NCI-H2196 (cell line): ENCODE data around the gene DAG1.

Experiments
- DNase-seq: peaks from one replicate; lab custom pipeline; 2025; ENCODE audit not compliant: unreplicated experiment; lab: John Stamatoyannopoulos, UW

DAG1 gene

GRCh38 chr3:49469936-49470713 is at the start of gene DAG1:
DAG1 (plus strand) TSS chr3:49470267; CDS start chr3:49510535, 40,268 bp downstream.
- peak; percentile 89 for DNase-seq

DNA sequence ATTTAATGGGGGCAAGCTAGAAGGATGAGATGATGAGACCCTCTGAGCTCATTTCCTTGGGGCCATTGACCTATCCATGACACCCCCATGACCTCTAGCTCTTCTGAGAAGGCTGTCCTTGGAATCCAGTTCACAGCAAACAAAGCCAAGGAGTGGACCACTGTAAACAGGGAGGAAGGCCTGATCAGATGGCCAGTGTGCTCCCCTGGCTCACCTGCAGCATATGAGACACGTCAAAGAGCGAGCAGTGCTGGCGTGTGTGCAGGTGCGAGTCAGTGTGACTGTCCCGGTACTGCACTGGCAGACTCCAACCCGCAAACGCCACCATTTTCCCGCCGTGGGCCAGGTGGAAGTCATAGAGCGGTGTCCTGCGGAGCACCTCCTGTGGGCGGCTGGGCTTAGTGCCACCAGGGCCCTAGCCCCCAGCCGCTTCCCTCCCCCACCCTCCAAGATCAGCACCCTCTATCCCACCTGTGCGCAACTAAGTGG is 48.1 kb upstream of the DAG1 start:
- no peak for DNase-seq

DNA sequence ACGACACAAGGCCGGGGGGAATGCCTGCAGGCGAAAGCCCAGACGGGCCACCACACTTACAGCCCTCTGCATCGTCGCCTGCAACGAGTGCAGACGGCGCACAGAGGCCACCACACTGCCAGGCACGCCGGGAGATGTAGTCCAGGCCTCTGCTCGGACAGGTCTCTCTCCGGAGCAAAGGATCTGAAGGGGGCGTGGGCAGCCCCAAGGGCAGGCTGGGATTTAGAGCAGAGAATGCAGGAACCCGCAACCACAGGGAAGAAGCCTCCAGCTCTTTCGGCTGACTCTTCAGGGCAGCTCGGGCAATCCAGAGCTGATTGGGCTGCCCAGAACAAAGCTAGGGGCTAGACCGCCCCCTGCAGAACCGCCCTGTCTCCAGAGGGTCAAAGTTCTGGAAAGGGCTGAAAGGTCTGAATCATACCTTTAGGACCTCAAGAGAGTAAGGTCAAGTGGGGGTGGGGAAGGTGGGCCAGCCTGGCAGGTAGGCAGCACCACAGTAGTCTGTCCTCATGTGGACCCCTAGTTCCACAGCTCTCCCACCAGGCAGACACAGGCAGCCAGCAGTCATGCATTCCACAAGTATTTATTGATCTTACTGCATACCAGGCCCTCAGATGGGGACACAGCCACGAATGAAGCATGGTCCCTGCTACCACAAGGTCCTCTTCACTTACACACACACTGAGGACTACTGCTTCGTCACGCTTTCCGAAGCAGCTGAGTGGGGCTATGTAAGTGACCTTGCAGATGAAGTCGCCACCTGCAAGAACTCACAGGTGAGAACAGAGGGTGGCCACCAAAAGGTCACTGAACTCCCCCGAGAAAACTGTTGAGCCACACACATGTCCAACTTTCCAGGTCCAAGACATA is 47.5 kb upstream of the DAG1 start, which contains the start of gene AMT:
Gene AMT, minus strand, starts transcription at position 95 of the 870 bp plus-strand sequence. Its CDS starts 23 bp downstream, at position 72.
- DNase-seq: no peak

GRCh38 chr3:49424816-49425215 is 45.3 kb upstream of the DAG1 start:
- no peak for DNase-seq

- no peak for DNase-seq
These were observed 42.5 kb upstream of the DAG1 start for GRCh38 chr3:49427586-49427985.

- DNase-seq: no peak
These were observed 41.4 kb upstream of the DAG1 start for GRCh38 chr3:49428752-49429080.

GRCh38 chr3:49434731-49435130 is 35.3 kb upstream of the DAG1 start:
- no peak for DNase-seq

DNA sequence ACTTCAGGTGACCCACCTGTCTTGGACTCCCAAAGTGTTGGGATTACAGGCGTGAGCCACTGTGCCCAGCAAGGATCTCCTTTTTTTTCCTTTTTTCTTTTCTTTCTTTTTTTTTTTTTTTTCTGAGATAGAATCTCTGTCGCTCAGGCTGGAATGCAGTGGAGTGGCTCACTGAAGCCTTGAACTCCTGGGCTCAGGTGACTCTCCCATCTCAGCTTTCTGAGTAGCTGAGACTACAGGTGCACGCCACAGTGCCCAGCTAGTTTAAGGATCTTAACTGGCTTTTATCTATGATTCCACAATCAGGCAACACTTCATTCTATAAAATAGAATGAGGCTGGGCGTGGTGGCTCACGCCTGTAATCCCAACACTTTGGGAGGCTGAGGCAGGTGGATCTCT is 24.7 kb upstream of the DAG1 start:
- no peak for DNase-seq

- no peak for DNase-seq
These were observed 16.4 kb upstream of the DAG1 start for GRCh38 chr3:49453621-49454020.

- DNase-seq: no peak
These were observed 15.6 kb upstream of the DAG1 start for GRCh38 chr3:49454458-49454857.

- no peak for DNase-seq
These were observed 15.0 kb upstream of the DAG1 start for GRCh38 chr3:49454898-49455681.

- DNase-seq: no peak
These were observed 13.6 kb upstream of the DAG1 start for GRCh38 chr3:49456466-49456865.

GRCh38 chr3:49460188-49460890 is 9.7 kb upstream of the DAG1 start:
- DNase-seq: no peak

- DNase-seq: no peak
These were observed 9.1 kb upstream of the DAG1 start for GRCh38 chr3:49460956-49461355.

- no peak for DNase-seq
These were observed 8.5 kb upstream of the DAG1 start for GRCh38 chr3:49461443-49462171.

DNA sequence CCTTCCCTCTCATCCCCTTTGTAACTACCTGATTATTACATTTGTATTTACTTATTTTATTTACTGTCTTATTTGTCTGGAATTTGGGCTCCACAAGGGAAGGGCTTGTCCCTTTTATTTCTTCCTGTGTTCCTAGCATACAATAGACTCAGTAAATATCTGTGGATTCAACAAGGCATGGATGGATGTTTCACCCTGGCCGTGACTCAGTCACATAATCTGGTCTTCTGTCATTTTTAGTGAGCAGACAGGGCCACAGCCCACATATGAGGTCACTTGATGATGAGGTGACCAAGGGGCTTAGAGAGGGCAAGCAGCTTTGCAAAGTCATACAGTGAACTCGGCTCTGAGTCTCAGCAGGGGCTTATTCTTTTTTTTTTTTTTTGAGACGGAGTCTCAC is 7.8 kb upstream of the DAG1 start:
- no peak for DNase-seq

DNA sequence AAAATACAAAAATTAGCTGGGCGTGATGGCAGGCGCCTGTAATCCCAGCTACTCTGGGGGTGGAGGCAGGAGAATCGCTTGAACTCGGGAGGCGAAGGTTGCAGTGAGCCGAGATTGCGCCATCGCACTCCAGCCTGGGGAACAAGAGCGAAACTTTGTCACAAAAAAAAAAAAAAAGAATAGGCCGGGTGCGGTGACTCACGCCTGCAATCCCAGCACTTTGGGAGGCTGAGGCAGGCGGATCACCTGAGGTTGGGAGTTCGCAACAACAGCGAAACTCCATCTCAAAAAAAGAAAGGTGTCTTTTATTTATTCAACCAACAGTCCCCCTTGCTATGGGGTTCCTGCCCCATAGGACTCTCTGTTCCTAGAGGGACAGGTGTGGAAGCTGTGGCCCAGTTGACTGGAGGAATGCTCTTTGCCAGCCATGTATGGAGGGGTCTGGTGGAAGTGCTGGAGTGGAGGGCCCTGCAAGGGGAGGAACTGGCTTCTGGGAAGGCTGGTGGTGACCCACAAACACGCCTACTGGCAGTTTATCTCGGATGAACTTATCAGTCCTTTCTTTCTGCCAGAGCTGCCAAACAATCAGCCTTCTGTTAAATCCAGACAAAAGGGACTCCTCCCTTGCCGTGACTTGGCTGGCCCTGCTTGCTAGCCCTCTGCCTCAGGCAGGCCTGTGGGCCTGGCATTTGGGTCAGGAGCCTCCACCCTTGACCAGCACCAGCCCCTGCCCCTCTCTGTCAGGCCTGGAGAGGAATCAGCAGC is 4.6 kb upstream of the DAG1 start:
- no peak for DNase-seq

GRCh38 chr3:49466085-49466484 is 4.0 kb upstream of the DAG1 start:
- no peak for DNase-seq
